Measurements from ENCODE around the gene CPLX3. TPM values are rescaled to one million over a fixed set of nuclear protein-coding genes. Genes with fewer than 3 reads are reported as not detected.

Gene CPLX3
- total and polyA plus RNA-seq, 10 of the 15 experiments (the other 5 are each of a cell fraction or from before 2014, with no cell fraction given): 0.02 to 0.04 TPM; not detected in 8

- 0 out of 2 replicates have a peak, but pooled peaks have one; percentile 27 for TF ChIP-seq ZNF592 (IDR thresholded peaks at IDR 0.05)
- no peak for TF ChIP-seq ZBTB11 (CRISPR knock-in tag; IDR thresholded peaks at IDR 0.05)
- TF ChIP-seq, protein P1, sequence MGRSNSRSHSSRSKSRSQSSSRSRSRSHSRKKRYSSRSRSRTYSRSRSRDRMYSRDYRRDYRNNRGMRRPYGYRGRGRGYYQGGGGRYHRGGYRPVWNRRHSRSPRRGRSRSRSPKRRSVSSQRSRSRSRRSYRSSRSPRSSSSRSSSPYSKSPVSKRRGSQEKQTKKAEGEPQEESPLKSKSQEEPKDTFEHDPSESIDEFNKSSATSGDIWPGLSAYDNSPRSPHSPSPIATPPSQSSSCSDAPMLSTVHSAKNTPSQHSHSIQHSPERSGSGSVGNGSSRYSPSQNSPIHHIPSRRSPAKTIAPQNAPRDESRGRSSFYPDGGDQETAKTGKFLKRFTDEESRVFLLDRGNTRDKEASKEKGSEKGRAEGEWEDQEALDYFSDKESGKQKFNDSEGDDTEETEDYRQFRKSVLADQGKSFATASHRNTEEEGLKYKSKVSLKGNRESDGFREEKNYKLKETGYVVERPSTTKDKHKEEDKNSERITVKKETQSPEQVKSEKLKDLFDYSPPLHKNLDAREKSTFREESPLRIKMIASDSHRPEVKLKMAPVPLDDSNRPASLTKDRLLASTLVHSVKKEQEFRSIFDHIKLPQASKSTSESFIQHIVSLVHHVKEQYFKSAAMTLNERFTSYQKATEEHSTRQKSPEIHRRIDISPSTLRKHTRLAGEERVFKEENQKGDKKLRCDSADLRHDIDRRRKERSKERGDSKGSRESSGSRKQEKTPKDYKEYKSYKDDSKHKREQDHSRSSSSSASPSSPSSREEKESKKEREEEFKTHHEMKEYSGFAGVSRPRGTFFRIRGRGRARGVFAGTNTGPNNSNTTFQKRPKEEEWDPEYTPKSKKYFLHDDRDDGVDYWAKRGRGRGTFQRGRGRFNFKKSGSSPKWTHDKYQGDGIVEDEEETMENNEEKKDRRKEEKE (IDR thresholded peaks at IDR 0.05): peak; percentile 67; the same call in 1 of the 2 replicates
- peak; percentile 41; the same call in 1 of the 2 replicates for TF ChIP-seq ZBTB40 (IDR thresholded peaks at IDR 0.05; ENCODE audit: borderline replicate concordance)
- TF ChIP-seq ZSCAN29 (IDR thresholded peaks at IDR 0.05): no peak
- no peak for TF ChIP-seq ZNF274 (IDR thresholded peaks at IDR 0.05; ENCODE audit: insufficient read depth, insufficient read length)
- TF ChIP-seq YY1 (IDR thresholded peaks at IDR 0.05; ENCODE audit: low read depth, low read length): no peak; the same call in 1 of the 2 replicates
- TF ChIP-seq CHD1 (IDR thresholded peaks at IDR 0.05; ENCODE audit: low read depth, low read length): no peak
- no peak for TF ChIP-seq KDM1A (IDR thresholded peaks at IDR 0.05; ENCODE audit: borderline replicate concordance)
- TF ChIP-seq NFYB (IDR thresholded peaks at IDR 0.05; ENCODE audit: insufficient read depth, low read depth, low read length): no peak
- peak; percentile 92 for TF ChIP-seq RELA (IDR thresholded peaks at IDR 0.05; ENCODE audit: borderline replicate concordance, partially characterized antibody)
- TF ChIP-seq PAX5 (IDR thresholded peaks at IDR 0.05; ENCODE audit: borderline replicate concordance, low read depth, low read length): 0 out of 2 replicates have a peak, but pooled peaks have one; percentile 43
Measured at GRCh38 chr15:74776821-74777768, 49.3 kb upstream of the CPLX3 start (continued).

Data from GM12878 (cell line).